Stimulated activated naive CD8-positive, alpha-beta T cell treated with anti-CD3 and anti-CD28 coated beads, Interleukin-15, amount 100 ng/mL, for 72 hours (primary cell): ENCODE measurements around the gene ENTHD1.
A peak's percentile ranks its signal among the peaks of the same experiment; 100 is the strongest.
"Not testable (repeated sequence)": the region's sequence is repeated elsewhere in the genome, so short reads cannot be mapped to it uniquely, and the experiment has no call there.

Source experiments
- ATAC-seq: fragments of 150-1000 bp; cut with Tn5 transposase; 2 replicates; pipeline ENCODE4 v1.10.0; 2021; ENCODE audit warnings: mild to moderate bottlenecking, moderate library complexity
- DNase-seq, 2 donors: peaks; one replicate each; pipeline ENCODE4 v3.0.0; 2021 to 2022
- H3K27ac Mint-ChIP-seq, 2 donors: one replicate each; pipeline ENCODE4 v1.8.0; 2022; ENCODE audit warnings: mild to moderate bottlenecking in 2 of 2, mixed read lengths in 2 of 2, moderate library complexity in 2 of 2
- H3K27me3 Mint-ChIP-seq: one replicate; pipeline ENCODE4 v1.8.0; 2022; ENCODE audit warnings: mixed read lengths
- H3K4me1 Mint-ChIP-seq: one replicate; pipeline ENCODE4 v1.8.0; 2022; ENCODE audit warnings: mild to moderate bottlenecking, mixed read lengths
- H3K4me3 Mint-ChIP-seq, 2 donors: one replicate each; pipeline ENCODE4 v1.8.0; 2022; ENCODE audit warnings: mild to moderate bottlenecking in 2 of 2, mixed read lengths in 2 of 2, moderate library complexity in 1 of 2
- H3K9me3 Mint-ChIP-seq, 2 donors: one replicate each; pipeline ENCODE4 v1.8.0; 2022; ENCODE audit warnings: mixed read lengths in 2 of 2

Gene ENTHD1

GRCh38 chr22:39765661-39766060, 127.9 kb downstream of the ENTHD1 start:
- no peak for DNase-seq
- Mint-ChIP-seq H3K4me1 (peaks cover 7% of the 10 kb centered on the region), H3K27ac (no peak overlapping the region), H3K9me3 (peaks cover 0 to 5% of the 10 kb centered on the region in 2 donors), H3K4me3 (no peak overlapping the region), H3K27me3 (no peaks in the 10 kb centered on the region)
- no peak for ATAC-seq

- no peak for ATAC-seq
Measured at GRCh38 chr22:39765046-39765445, 128.5 kb downstream of the ENTHD1 start.

GRCh38 chr22:39763276-39763675, 130.3 kb downstream of the ENTHD1 start:
- ATAC-seq (no peak), DNase-seq (no peak)
- Mint-ChIP-seq H3K27ac (no peak overlapping the region), H3K27me3 (no peaks in the 10 kb centered on the region), H3K4me1 (peaks cover 7% of the 10 kb centered on the region), H3K4me3 (no peak overlapping the region), H3K9me3 (peaks cover 0 to 2% of the 10 kb centered on the region in 2 donors)

More at GRCh38 chr22:39765046-39765445, 128.5 kb downstream of the ENTHD1 start:
- peaks cover 7% of the 10 kb centered on the region for H3K4me1 Mint-ChIP-seq
- H3K27ac Mint-ChIP-seq: no peak overlapping the region
- H3K9me3 Mint-ChIP-seq: peaks cover 0 to 5% of the 10 kb centered on the region in 2 donors
- no peak overlapping the region for H3K4me3 Mint-ChIP-seq
- H3K27me3 Mint-ChIP-seq: no peaks in the 10 kb centered on the region
- DNase-seq: no peak

GRCh38 chr22:39750759-39751158, 142.8 kb downstream of the ENTHD1 start:
- ATAC-seq: no peak

GRCh38 chr22:39748877-39749276, 144.7 kb downstream of the ENTHD1 start:
- no peaks in the 10 kb centered on the region for H3K9me3 Mint-ChIP-seq
- ATAC-seq (no peak), DNase-seq (no peak)
- H3K27me3 Mint-ChIP-seq: peaks cover 7% of the 10 kb centered on the region
- no peak overlapping the region for H3K27ac Mint-ChIP-seq
- no peak overlapping the region for H3K4me3 Mint-ChIP-seq
- H3K4me1 Mint-ChIP-seq: peaks cover 24% of the 10 kb centered on the region

More at GRCh38 chr22:39750759-39751158, 142.8 kb downstream of the ENTHD1 start:
- no peak for DNase-seq
- Mint-ChIP-seq H3K4me3 (no peak overlapping the region), H3K27me3 (peaks cover 15% of the 10 kb centered on the region), H3K9me3 (no peaks in the 10 kb centered on the region), H3K27ac (no peak overlapping the region), H3K4me1 (peaks cover 15% of the 10 kb centered on the region)

- H3K4me3 Mint-ChIP-seq: peak overlapping the region in 1 of 2 donors; percentile 55
- ATAC-seq: peak; percentile 69
- H3K9me3 Mint-ChIP-seq: no peaks in the 10 kb centered on the region
- H3K27ac Mint-ChIP-seq: no peak overlapping the region
- peak in 1 of 2 donors; percentile 26 for DNase-seq
- peaks cover 31% of the 10 kb centered on the region for H3K4me1 Mint-ChIP-seq
- H3K27me3 Mint-ChIP-seq: peaks cover 18% of the 10 kb centered on the region
Measured at GRCh38 chr22:39746600-39747262, 146.8 kb downstream of the ENTHD1 start.

GRCh38 chr22:39745789-39746188, 147.8 kb downstream of the ENTHD1 start:
- peaks cover 31% of the 10 kb centered on the region for H3K4me1 Mint-ChIP-seq
- H3K27me3 Mint-ChIP-seq: peaks cover 18% of the 10 kb centered on the region
- DNase-seq: no peak
- peak overlapping the region in 1 of 2 donors; percentile 55 for H3K4me3 Mint-ChIP-seq
- ATAC-seq: peak; percentile 69
- H3K9me3 Mint-ChIP-seq: no peaks in the 10 kb centered on the region
- no peak overlapping the region for H3K27ac Mint-ChIP-seq

GRCh38 chr22:39744353-39744752, 149.2 kb downstream of the ENTHD1 start:
- no peak for DNase-seq
- Mint-ChIP-seq H3K27me3 (peaks cover 18% of the 10 kb centered on the region), H3K4me1 (peaks cover 31% of the 10 kb centered on the region), H3K4me3 (no peak overlapping the region), H3K27ac (no peak overlapping the region), H3K9me3 (peaks cover 0 to 1% of the 10 kb centered on the region in 2 donors)
- ATAC-seq: no peak

- H3K27me3 Mint-ChIP-seq: peaks cover 18% of the 10 kb centered on the region
- peaks cover 0 to 4% of the 10 kb centered on the region in 2 donors for H3K9me3 Mint-ChIP-seq
- no peak overlapping the region for H3K4me3 Mint-ChIP-seq
- peaks cover 31% of the 10 kb centered on the region for H3K4me1 Mint-ChIP-seq
- no peak overlapping the region for H3K27ac Mint-ChIP-seq
- ATAC-seq (no peak), DNase-seq (no peak)
Measured at GRCh38 chr22:39743935-39744334, 149.6 kb downstream of the ENTHD1 start.

- H3K4me3 Mint-ChIP-seq: no peak overlapping the region
- ATAC-seq: no peak
- H3K9me3 Mint-ChIP-seq: peaks cover 0 to 4% of the 10 kb centered on the region in 2 donors
- H3K27ac Mint-ChIP-seq: no peak overlapping the region
- no peak for DNase-seq
- H3K4me1 Mint-ChIP-seq: peaks cover 10% of the 10 kb centered on the region
- peaks cover 27% of the 10 kb centered on the region for H3K27me3 Mint-ChIP-seq
Measured at GRCh38 chr22:39739338-39740027, 154.1 kb downstream of the ENTHD1 start.

GRCh38 chr22:39738746-39739145, 154.8 kb downstream of the ENTHD1 start:
- Mint-ChIP-seq H3K9me3 (peaks cover 0 to 4% of the 10 kb centered on the region in 2 donors), H3K27ac (no peak overlapping the region), H3K4me1 (peaks cover 5% of the 10 kb centered on the region), H3K4me3 (no peak overlapping the region), H3K27me3 (peaks cover 24% of the 10 kb centered on the region)
- DNase-seq: no peak
- ATAC-seq: no peak

- DNase-seq: no peak
Measured at GRCh38 chr22:39735776-39736175, 157.8 kb downstream of the ENTHD1 start.

GRCh38 chr22:39734866-39735265, 158.7 kb downstream of the ENTHD1 start:
- peaks cover 0 to 4% of the 10 kb centered on the region in 2 donors for H3K9me3 Mint-ChIP-seq
- DNase-seq (no peak), ATAC-seq (no peak)
- no peak overlapping the region for H3K4me3 Mint-ChIP-seq
- H3K27me3 Mint-ChIP-seq: peaks cover 9% of the 10 kb centered on the region
- peak overlapping the region in 1 of 2 donors; percentile 12 for H3K27ac Mint-ChIP-seq
- no peaks in the 10 kb centered on the region for H3K4me1 Mint-ChIP-seq

More at GRCh38 chr22:39735776-39736175, 157.8 kb downstream of the ENTHD1 start:
- no peak for ATAC-seq
- Mint-ChIP-seq H3K27me3 (peaks cover 9% of the 10 kb centered on the region), H3K4me3 (no peak overlapping the region), H3K27ac (no peak overlapping the region), H3K9me3 (peaks cover 0 to 4% of the 10 kb centered on the region in 2 donors), H3K4me1 (no peaks in the 10 kb centered on the region)

GRCh38 chr22:39734046-39734445, 159.5 kb downstream of the ENTHD1 start:
- not testable (repeated sequence) for H3K27me3 Mint-ChIP-seq, H3K9me3 Mint-ChIP-seq, H3K27ac Mint-ChIP-seq, H3K4me3 Mint-ChIP-seq, ATAC-seq, H3K4me1 Mint-ChIP-seq, DNase-seq

GRCh38 chr22:39733191-39733590, 160.4 kb downstream of the ENTHD1 start:
- no peak overlapping the region for H3K4me3 Mint-ChIP-seq
- no peak for ATAC-seq
- H3K4me1 Mint-ChIP-seq: no peaks in the 10 kb centered on the region
- DNase-seq: no peak
- no peaks in the 10 kb centered on the region for H3K9me3 Mint-ChIP-seq
- H3K27me3 Mint-ChIP-seq: peaks cover 9% of the 10 kb centered on the region
- H3K27ac Mint-ChIP-seq: peak overlapping the region in 1 of 2 donors; percentile 24

GRCh38 chr22:39732625-39733024, 160.9 kb downstream of the ENTHD1 start:
- Mint-ChIP-seq H3K27ac (no peak overlapping the region), H3K4me1 (no peaks in the 10 kb centered on the region), H3K27me3 (peaks cover 10% of the 10 kb centered on the region), H3K9me3 (no peaks in the 10 kb centered on the region), H3K4me3 (no peak overlapping the region)
- ATAC-seq: no peak
- no peak for DNase-seq
